ENCODE measurements around the gene C17orf114.

The C17orf114 gene

GRCh38 chr17:4818276-4818675, 16.1 kb upstream of the C17orf114 start:
- ChIA-PET POLR2A (no interaction called here), CTCF (interaction anchor here (0.6 to 1.6 kb wide), 2 partner anchors 28 to 65 kb away, joined by 3 to 10 read pairs; partner anchors contain the start of gene GLTPD2)
- Histone ChIP-seq H3K27ac (no peak overlapping the region), H3K4me2 (no peak overlapping the region), H3K9me3 (no peaks in the 10 kb centered on the region), H3K4me1 (no peaks in the 10 kb centered on the region), H3K4me3 (no peak overlapping the region)
- no peak for TF ChIP-seq MAZ (IDR thresholded peaks at IDR 0.05; ENCODE audit: borderline replicate concordance, low read depth, low read length)
- no peak for TF ChIP-seq BCL3 (IDR thresholded peaks at IDR 0.05)
- TF ChIP-seq JUN (IDR thresholded peaks at IDR 0.05), result no peak
- no peak for TF ChIP-seq CBX8 (IDR thresholded peaks at IDR 0.05)
- no peak for TF ChIP-seq NPAS2 (CRISPR knock-in tag; IDR thresholded peaks at IDR 0.05; ENCODE audit: borderline replicate concordance)
- no peak for TF ChIP-seq GATA3 (IDR thresholded peaks at IDR 0.05; ENCODE audit: borderline replicate concordance)
- no peak for TF ChIP-seq HES2 (IDR thresholded peaks at IDR 0.05)
- no peak for TF ChIP-seq ZSCAN20 (CRISPR knock-in tag; IDR thresholded peaks at IDR 0.05)
- TF ChIP-seq RARB (CRISPR knock-in tag; IDR thresholded peaks at IDR 0.05), result no peak
- FAIRE-seq (no peak), ATAC-seq (peak in 1 of 2 experiments; percentile 51; a peak in 3 of 6 replicates), DNase-seq (ENCODE audit: low read depth in 1 of 2, low spot score in 1 of 2) (no peak)
- 81% methylated on average over 12 of the region's 12 CpGs for WGBS (ENCODE audit: missing lambda C conversion rate)

GRCh38 chr17:4816826-4817225, 14.7 kb upstream of the C17orf114 start:
- no peak for TF ChIP-seq NFE2L2 (conservative IDR thresholded peaks at IDR 0.05; ENCODE audit: low read length)
- no peak for TF ChIP-seq RARB (CRISPR knock-in tag; IDR thresholded peaks at IDR 0.05)
- no peak for TF ChIP-seq SREBF2 (IDR thresholded peaks at IDR 0.05)
- no peak for TF ChIP-seq POLR2A (IDR thresholded peaks at IDR 0.05; ENCODE audit: low read length)
- no peak for TF ChIP-seq HOXB13 (CRISPR knock-in tag; IDR thresholded peaks at IDR 0.05; ENCODE audit: low read depth)
- TF ChIP-seq ATOH8 (CRISPR knock-in tag; IDR thresholded peaks at IDR 0.05; ENCODE audit: low read depth), result no peak
- TF ChIP-seq ZNF302 (CRISPR knock-in tag; IDR thresholded peaks at IDR 0.05), result no peak
- TF ChIP-seq EHF (CRISPR knock-in tag; IDR thresholded peaks at IDR 0.05), result no peak
- no peak for TF ChIP-seq JUNB (IDR thresholded peaks at IDR 0.05)
- TF ChIP-seq ZFP36 (IDR thresholded peaks at IDR 0.05; ENCODE audit: borderline replicate concordance, partially characterized antibody), result no peak
- TF ChIP-seq POLR2AphosphoS2 (conservative IDR thresholded peaks at IDR 0.05; ENCODE audit: low read length), result no peak
- TF ChIP-seq JUN (IDR thresholded peaks at IDR 0.05), result no peak
- TF ChIP-seq HDAC2 (IDR thresholded peaks at IDR 0.05), result no peak
- TF ChIP-seq KDM1A (IDR thresholded peaks at IDR 0.05; ENCODE audit: low read depth), result no peak
- 91% methylated on average over 13 of the region's 13 CpGs for WGBS (ENCODE audit: missing lambda C conversion rate)
- ATAC-seq (no peak), FAIRE-seq (no peak), DNase-seq (ENCODE audit: low read depth in 1 of 2, low spot score in 1 of 2) (no peak)
- H3K27ac ChIP-seq, result no peak overlapping the region
- H3K4me1 ChIP-seq, result no peaks in the 10 kb centered on the region
- no peak overlapping the region for H3K4me2 ChIP-seq
- CTCF ChIA-PET, result interaction anchor here (0.7 to 2.4 kb wide), 3 partner anchors 27 to 62 kb away, joined by 3 to 9 read pairs (median 3); no protein-coding TSS in a partner anchor
- H3K9me3 ChIP-seq, result no peaks in the 10 kb centered on the region
- H3K4me3 ChIP-seq, result no peak overlapping the region
- POLR2A ChIA-PET, result no interaction called here

- peak; percentile 62 to 81; a peak in 5 of 6 replicates for ATAC-seq
- Histone ChIP-seq H3K4me3 (no peak overlapping the region), H3K4me2 (no peak overlapping the region), H3K27ac (no peak overlapping the region), H3K4me1 (no peaks in the 10 kb centered on the region), H3K9me3 (no peaks in the 10 kb centered on the region)
- DNase-seq (ENCODE audit: low read depth in 1 of 2, low spot score in 1 of 2), result peak in 1 of 2 experiments; percentile 36
- POLR2A ChIA-PET, result no interaction called here
- CTCF ChIA-PET, result interaction anchor here (1.1 to 2.4 kb wide), 4 partner anchors 25 to 88 kb away, joined by 3 to 9 read pairs (median 4); partner anchors contain the start of gene CHRNE
- FAIRE-seq, result no peak
- WGBS (ENCODE audit: missing lambda C conversion rate), result 83% methylated on average over 7 of the region's 7 CpGs
- no peak for TF ChIP-seq CHD4 (IDR thresholded peaks at IDR 0.05; ENCODE audit: borderline replicate concordance)
- no peak for TF ChIP-seq CBX8 (IDR thresholded peaks at IDR 0.05)
- no peak for TF ChIP-seq POLR2AphosphoS2 (conservative IDR thresholded peaks at IDR 0.05; ENCODE audit: low read length)
- TF ChIP-seq MAZ (IDR thresholded peaks at IDR 0.05; ENCODE audit: borderline replicate concordance, low read depth, low read length), result no peak
- TF ChIP-seq RNF2 (IDR thresholded peaks at IDR 0.05; ENCODE audit: borderline replicate concordance, low read depth), result no peak
- TF ChIP-seq GATA3 (IDR thresholded peaks at IDR 0.05; ENCODE audit: borderline replicate concordance), result no peak
- TF ChIP-seq BCL3 (IDR thresholded peaks at IDR 0.05), result no peak
- TF ChIP-seq NR3C1 (IDR thresholded peaks at IDR 0.05), result no peak
- no peak for TF ChIP-seq MAX (IDR thresholded peaks at IDR 0.05)
- no peak for TF ChIP-seq CHD2 (IDR thresholded peaks at IDR 0.05; ENCODE audit: low read length, partially characterized antibody)
- TF ChIP-seq JUN (IDR thresholded peaks at IDR 0.05), result no peak
- TF ChIP-seq REST (IDR thresholded peaks at IDR 0.05), result no peak
- TF ChIP-seq JUNB (IDR thresholded peaks at IDR 0.05), result no peak
Measured at GRCh38 chr17:4815043-4815675, 13.0 kb upstream of the C17orf114 start.

Measured in A549 (cell line).